ENCODE data around the gene UNK. TPM values are rescaled to one million over a fixed set of nuclear protein-coding genes. Genes with fewer than 3 reads are reported as not detected.

The UNK gene
- total and polyA plus RNA-seq, 2 of the 13 experiments (the other 11 are each of a cell fraction or from before 2014, with no cell fraction given): 31.6 to 33.0 TPM

- H3K9me3 ChIP-seq (ENCODE audit: low read length): no peaks in the 10 kb centered on the region
- H3K4me3 ChIP-seq (replicated peaks in 1 of 3; ENCODE audit: insufficient read depth in 1 of 3, low read depth in 2 of 3, low read length in 3 of 3): no peak overlapping the region
- CTCF ChIA-PET (ENCODE audit: low intra/inter-chr PET ratio, low total read pairs): no interaction called here
- POLR2A ChIA-PET: interaction anchor here (1.1 to 8.2 kb wide), 5 partner anchors 8 to 93 kb away, joined by 3 to 390 read pairs (median 28); partner anchors contain the start of gene WBP2
- H3K27ac ChIP-seq (ENCODE audit: extremely low read length, insufficient read depth, low read length): peak overlapping the region; percentile 16
- H3K4me1 ChIP-seq (ENCODE audit: insufficient read depth, low read length): peaks cover 56% of the 10 kb centered on the region
- in situ Hi-C loops (cut with HindIII; ENCODE audit: extremely low pct_ligation_motif_present, low pct_unique_long_range_greater_than_20kb) (no loop called here), intact Hi-C loops (cut with micrococcal nuclease; ENCODE audit: unreplicated experiment) (no loop called here)
- ATAC-seq (no peak), DNase-seq (ENCODE audit: low spot score) (no peak), FAIRE-seq (no peak)
- H3K27me3 ChIP-seq (ENCODE audit: control insufficient read depth in 1 of 2, insufficient read depth in 2 of 2, low read length in 2 of 2): no peaks in the 10 kb centered on the region
- H3K4me2 ChIP-seq (ENCODE audit: low read depth, low read length): 0 out of 2 replicates have a peak overlapping the region, but pooled peaks have one; percentile 94
- TF ChIP-seq ZNF446 (CRISPR knock-in tag; IDR thresholded peaks at IDR 0.05): 0 out of 2 replicates have a peak, but pooled peaks have one; percentile 29
- TF ChIP-seq HINFP (CRISPR knock-in tag; IDR thresholded peaks at IDR 0.05; ENCODE audit: low read depth): no peak
- TF ChIP-seq ZNF550 (CRISPR knock-in tag; IDR thresholded peaks at IDR 0.05; ENCODE audit: borderline replicate concordance): no peak
- peak; percentile 60 for TF ChIP-seq AGO2 (optimal IDR thresholded peaks at IDR 0.05; ENCODE audit: low read depth, low read length)
- peak; percentile 10; the same call in 1 of the 2 replicates for TF ChIP-seq RBFOX2 (IDR thresholded peaks at IDR 0.05; ENCODE audit: low read depth, low read length)
- TF ChIP-seq NR2F6 (IDR thresholded peaks at IDR 0.05): peak; percentile 51; the same call in 1 of the 2 replicates
- TF ChIP-seq NR2F6 (CRISPR knock-in tag; IDR thresholded peaks at IDR 0.05): 0 out of 2 replicates have a peak, but pooled peaks have one; percentile 17
- TF ChIP-seq RXRA (CRISPR knock-in tag; IDR thresholded peaks at IDR 0.05): peak; percentile 36; the same call in 1 of the 2 replicates
- peak; percentile 83 for TF ChIP-seq ZBTB33 (CRISPR knock-in tag; IDR thresholded peaks at IDR 0.05)
- peak; percentile 54; the same call in 1 of the 2 replicates for TF ChIP-seq HIC2 (CRISPR knock-in tag; IDR thresholded peaks at IDR 0.05; ENCODE audit: low read depth)
- TF ChIP-seq HNRNPL (IDR thresholded peaks at IDR 0.05; ENCODE audit: low read depth, low read length): 0 out of 2 replicates have a peak, but pooled peaks have one; percentile 55
- TF ChIP-seq ZNF263 (CRISPR knock-in tag; IDR thresholded peaks at IDR 0.05): peak; percentile 84
- TF ChIP-seq SRSF4 (IDR thresholded peaks at IDR 0.05; ENCODE audit: low read depth, low read length, poor library complexity, severe bottlenecking): no peak
- H2AFZ ChIP-seq (ENCODE audit: low read length): no peak overlapping the region
- H4K20me1 ChIP-seq (ENCODE audit: insufficient read depth, low read length): no peaks in the 10 kb centered on the region
- no peak overlapping the region for H3K9ac ChIP-seq (ENCODE audit: insufficient read depth, low read depth, low read length)
- H3K79me2 ChIP-seq (ENCODE audit: insufficient read depth, low read length): no peaks in the 10 kb centered on the region
- no TSS peak for BruUV-seq (replicated peaks)
- 93% methylated on average over 27 of the region's 27 CpGs for WGBS (ENCODE audit: low lambda C conversion rate)
- H3K36me3 ChIP-seq (replicated peaks in 1 of 2; ENCODE audit: control insufficient read depth in 1 of 2, insufficient read depth in 2 of 2, low read length in 2 of 2): no peaks in the 10 kb centered on the region
These were observed 21.9 kb upstream of the UNK start for GRCh38 chr17:75762513-75763268.

Data from HepG2 (cell line).